IMR-90 (cell line): ENCODE data around the gene ACSS3.

Source experiments
- CEBPB ChIP-seq: IDR thresholded peaks from 2 replicates; pipeline ENCODE4 v1.6.1; 2012; ENCODE audit warnings: low read depth, low read length, improper control_type of control experiment
- CTCF ChIP-seq: conservative IDR thresholded peaks from 2 replicates; pipeline ENCODE4 v1.5.1; 2012; ENCODE audit warnings: mild to moderate bottlenecking, low read depth, low read length, improper control_type of control experiment
- RFX5 ChIP-seq: IDR thresholded peaks from 2 replicates; pipeline ENCODE4 v1.8.0; 2012; ENCODE audit warnings: low read depth, mild to moderate bottlenecking, low read length, moderate library complexity
- SMC3 ChIP-seq: fragments of 150-350 bp; IDR thresholded peaks from 2 replicates; pipeline ENCODE4 v1.6.1; 2016; ENCODE audit warnings: low read depth, mild to moderate bottlenecking, antibody characterized with exemption, low read length, moderate library complexity

GRCh38 chr12:81245458-81245857 is 167.6 kb downstream of the ACSS3 start:
- TF ChIP-seq CTCF (no peak), SMC3 (no peak), RFX5 (no peak), CEBPB (no peak)
